ENCODE measurements around the gene CPEB4. TPM values are rescaled to one million over a fixed set of nuclear protein-coding genes. Genes with fewer than 3 reads are reported as not detected.

Gene CPEB4
- total and polyA plus RNA-seq, 10 of the 15 experiments (the other 5 are each of a cell fraction or from before 2014, with no cell fraction given): 6.9 to 33.1 (median 20.4) TPM

DNA sequence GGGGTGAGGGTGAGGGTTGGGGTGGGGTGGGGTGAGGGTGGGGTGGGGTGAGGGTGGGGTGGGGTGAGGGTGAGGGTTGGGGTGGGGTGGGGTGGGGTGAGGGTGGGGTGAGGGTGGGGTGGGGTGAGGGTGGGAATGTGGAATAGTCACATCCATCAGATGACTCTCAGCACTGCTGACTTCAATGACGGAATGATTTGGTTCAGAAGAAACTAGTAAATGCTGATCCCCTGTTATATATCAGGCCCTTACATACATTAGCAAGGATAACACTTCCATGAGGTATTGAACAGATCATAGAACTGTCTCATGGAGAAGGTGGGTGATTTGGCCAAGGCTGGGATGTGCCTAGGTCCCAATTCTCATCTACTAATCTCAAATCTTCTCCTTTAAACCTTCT lies 76.4 kb downstream of the CPEB4 start:
- Histone ChIP-seq H4K20me1 (ENCODE audit: control insufficient read depth, insufficient read depth) (no peaks in the 10 kb centered on the region), H3K4me2 (ENCODE audit: control insufficient read depth, insufficient read depth) (no peak overlapping the region), H3K36me3 (ENCODE audit: control insufficient read depth in 2 of 2, insufficient read depth in 2 of 2, low read length in 1 of 2) (no peaks in the 10 kb centered on the region), H3K9me3 (replicated peaks; ENCODE audit: control insufficient read depth, insufficient read depth, low read length) (no peaks in the 10 kb centered on the region), H3K4me1 (ENCODE audit: control insufficient read depth, insufficient read depth, low read length) (no peaks in the 10 kb centered on the region), H3K79me2 (ENCODE audit: control insufficient read depth, insufficient read depth, low read length) (no peaks in the 10 kb centered on the region), H3K27ac (ENCODE audit: control insufficient read depth, insufficient read depth) (no peak overlapping the region), H2AFZ (ENCODE audit: control insufficient read depth, low read depth, low read length) (no peak overlapping the region), H3K9ac (ENCODE audit: control insufficient read depth, insufficient read depth, low read length) (no peak overlapping the region), H3K27me3 (replicated peaks in 1 of 2; ENCODE audit: control insufficient read depth in 2 of 2, insufficient read depth in 2 of 2, low read length in 1 of 2) (no peaks in the 10 kb centered on the region), H3K4me3 (no peak overlapping the region)
- intact Hi-C loops (cut with micrococcal nuclease; ENCODE audit: unreplicated experiment) (no loop called here), in situ Hi-C loops (cut with MboI) (no loop called here)
- DNase-seq (ENCODE audit: low read depth, low spot score) (no peak), FAIRE-seq (no peak), ATAC-seq (no peak)
- SMC1A ChIA-PET (ENCODE audit: uncharacterized antibody, unreplicated experiment): interaction anchor here (1.2 kb wide), 1 partner anchor 20 kb away, joined by 6 read pairs; no protein-coding TSS in a partner anchor
- RAD21 ChIA-PET (ENCODE audit: unreplicated experiment): no interaction called here
- POLR2A ChIA-PET: no interaction called here
- 100% methylated on average over 1 of the region's 1 CpG for WGBS (ENCODE audit: insufficient coverage, insufficient replicate concordance, low lambda C conversion rate, missing lambda C conversion rate)
- no peak for TF ChIP-seq BRCA1 (IDR thresholded peaks at IDR 0.05; ENCODE audit: low read depth, low read length)
- TF ChIP-seq, protein P1, sequence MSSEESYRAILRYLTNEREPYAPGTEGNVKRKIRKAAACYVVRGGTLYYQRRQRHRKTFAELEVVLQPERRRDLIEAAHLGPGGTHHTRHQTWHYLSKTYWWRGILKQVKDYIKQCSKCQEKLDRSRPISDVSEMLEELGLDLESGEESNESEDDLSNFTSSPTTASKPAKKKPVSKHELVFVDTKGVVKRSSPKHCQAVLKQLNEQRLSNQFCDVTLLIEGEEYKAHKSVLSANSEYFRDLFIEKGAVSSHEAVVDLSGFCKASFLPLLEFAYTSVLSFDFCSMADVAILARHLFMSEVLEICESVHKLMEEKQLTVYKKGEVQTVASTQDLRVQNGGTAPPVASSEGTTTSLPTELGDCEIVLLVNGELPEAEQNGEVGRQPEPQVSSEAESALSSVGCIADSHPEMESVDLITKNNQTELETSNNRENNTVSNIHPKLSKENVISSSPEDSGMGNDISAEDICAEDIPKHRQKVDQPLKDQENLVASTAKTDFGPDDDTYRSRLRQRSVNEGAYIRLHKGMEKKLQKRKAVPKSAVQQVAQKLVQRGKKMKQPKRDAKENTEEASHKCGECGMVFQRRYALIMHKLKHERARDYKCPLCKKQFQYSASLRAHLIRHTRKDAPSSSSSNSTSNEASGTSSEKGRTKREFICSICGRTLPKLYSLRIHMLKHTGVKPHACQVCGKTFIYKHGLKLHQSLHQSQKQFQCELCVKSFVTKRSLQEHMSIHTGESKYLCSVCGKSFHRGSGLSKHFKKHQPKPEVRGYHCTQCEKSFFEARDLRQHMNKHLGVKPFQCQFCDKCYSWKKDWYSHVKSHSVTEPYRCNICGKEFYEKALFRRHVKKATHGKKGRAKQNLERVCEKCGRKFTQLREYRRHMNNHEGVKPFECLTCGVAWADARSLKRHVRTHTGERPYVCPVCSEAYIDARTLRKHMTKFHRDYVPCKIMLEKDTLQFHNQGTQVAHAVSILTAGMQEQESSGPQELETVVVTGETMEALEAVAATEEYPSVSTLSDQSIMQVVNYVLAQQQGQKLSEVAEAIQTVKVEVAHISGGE (CRISPR knock-in tag; IDR thresholded peaks at IDR 0.05): no peak
- no peak for TF ChIP-seq MYB (IDR thresholded peaks at IDR 0.05; ENCODE audit: borderline replicate concordance, low read depth, low read length)
- CTCF ChIA-PET: interaction anchor here (2.5 kb wide), 1 partner anchor 346 kb away, joined by 11 read pairs; no protein-coding TSS in a partner anchor
- BruUV-seq (replicated peaks): no TSS peak
